DOHH2 (cell line): Measurements from ENCODE around the gene SLC22A16.

Experiments
- H3F3A ChIP-seq: fragments of 200-600 bp; sonication (generic), shearing (Covaris generic); 2 replicates; pipeline ENCODE4 v1.6.0; 2016; ENCODE audit warnings: antibody characterized with exemption, mild to moderate bottlenecking; ENCODE audit not compliant: control insufficient read depth, insufficient read depth
- H3K27ac ChIP-seq: fragments of 200-600 bp; sonication (generic); 2 replicates; pipeline ENCODE4 v1.5.1; 2014; ENCODE audit warnings: low read depth, mild to moderate bottlenecking, low read length, moderate library complexity
- H3K27me3 ChIP-seq: fragments of 200-600 bp; sonication (generic); 2 replicates; pipeline ENCODE4 v1.6.1; 2014; ENCODE audit warnings: mild to moderate bottlenecking, low read length, mixed read lengths; ENCODE audit not compliant: control insufficient read depth
- H3K36me3 ChIP-seq: fragments of 200-600 bp; sonication (generic); 2 replicates; pipeline ENCODE4 v1.6.1; 2014; ENCODE audit warnings: mild to moderate bottlenecking, low read length, moderate library complexity, mixed read lengths; ENCODE audit not compliant: control insufficient read depth
- H3K4me1 ChIP-seq: fragments of 200-600 bp; sonication (generic); 2 replicates; pipeline ENCODE4 v1.6.1; 2014; ENCODE audit warnings: mild to moderate bottlenecking, low read length, mixed read lengths; ENCODE audit not compliant: control insufficient read depth
- H3K4me2 ChIP-seq: fragments of 200-600 bp; sonication (generic); 2 replicates; pipeline ENCODE4 v1.6.0; 2014; ENCODE audit warnings: mild to moderate bottlenecking, low read length, moderate library complexity
- H3K4me3 ChIP-seq: fragments of 200-600 bp; sonication (generic); 2 replicates; pipeline ENCODE4 v1.5.1; 2014; ENCODE audit warnings: mild to moderate bottlenecking, low read length, mixed read lengths
- H3K79me2 ChIP-seq: fragments of 200-600 bp; sonication (generic); 2 replicates; pipeline ENCODE4 v1.6.1; 2014; ENCODE audit warnings: mild to moderate bottlenecking, low read length, mixed read lengths; ENCODE audit not compliant: control insufficient read depth
- H3K9me2 ChIP-seq: fragments of 200-600 bp; sonication (generic); replicated peaks from 2 replicates; pipeline ENCODE4 v1.6.1; 2014; ENCODE audit warnings: mild to moderate bottlenecking, low read length, mixed read lengths; ENCODE audit not compliant: control insufficient read depth
- H3K9me3 ChIP-seq: fragments of 200-600 bp; sonication (generic); 2 replicates; pipeline ENCODE4 v1.6.1; 2014; ENCODE audit warnings: antibody characterized with exemption, low read length, mixed read lengths; ENCODE audit not compliant: control insufficient read depth, insufficient read depth
- H4K20me1 ChIP-seq: fragments of 200-600 bp; sonication (generic); 2 replicates; pipeline ENCODE4 v1.6.0; 2014; ENCODE audit warnings: low read depth, mild to moderate bottlenecking, antibody characterized with exemption, low read length, moderate library complexity; ENCODE audit not compliant: control insufficient read depth, insufficient read depth
- CTCF ChIP-seq: fragments of 200-600 bp; sonication (generic); IDR thresholded peaks from one replicate; pipeline ENCODE4 v1.5.1; 2014; ENCODE audit warnings: antibody characterized with exemption, mild to moderate bottlenecking, low read depth, low read length; ENCODE audit not compliant: poor library complexity, severe bottlenecking
- EZH2phosphoT487 ChIP-seq: fragments of 200-600 bp; sonication (generic); IDR thresholded peaks from 2 replicates; pipeline ENCODE4 v1.6.1; 2017; ENCODE audit warnings: borderline replicate concordance, mild to moderate bottlenecking, antibody characterized with exemption, low read length, moderate library complexity, mixed read lengths

The SLC22A16 gene

GRCh38 chr6:110449541-110449895 lies 26.9 kb downstream of the SLC22A16 start:
- Histone ChIP-seq H3K79me2 (no peaks in the 10 kb centered on the region), H3K27ac (no peak overlapping the region), H3K36me3 (no peaks in the 10 kb centered on the region), H3K4me2 (no peak overlapping the region), H3K27me3 (peaks cover 6% of the 10 kb centered on the region; the same call in 1 of the 2 replicates), H3K4me1 (no peaks in the 10 kb centered on the region), H3F3A (no peaks in the 10 kb centered on the region), H3K9me3 (no peaks in the 10 kb centered on the region), H3K4me3 (no peak overlapping the region), H3K9me2 (no peaks in the 10 kb centered on the region), H4K20me1 (no peaks in the 10 kb centered on the region)
- TF ChIP-seq CTCF (no peak), EZH2phosphoT487 (no peak)

GRCh38 chr6:110448846-110449540 lies 27.4 kb downstream of the SLC22A16 start:
- TF ChIP-seq CTCF (no peak), EZH2phosphoT487 (no peak)
- H3K4me1 ChIP-seq = no peaks in the 10 kb centered on the region
- no peak overlapping the region for H3K4me3 ChIP-seq

GRCh38 chr6:110447761-110448160 lies 28.7 kb downstream of the SLC22A16 start:
- Histone ChIP-seq H3F3A (no peaks in the 10 kb centered on the region), H4K20me1 (no peaks in the 10 kb centered on the region), H3K4me2 (no peak overlapping the region), H3K4me3 (no peak overlapping the region), H3K36me3 (no peaks in the 10 kb centered on the region), H3K9me2 (no peaks in the 10 kb centered on the region), H3K4me1 (no peaks in the 10 kb centered on the region), H3K27me3 (peaks cover under 1% of the 10 kb centered on the region; the same call in 1 of the 2 replicates), H3K9me3 (no peaks in the 10 kb centered on the region), H3K79me2 (no peaks in the 10 kb centered on the region), H3K27ac (no peak overlapping the region)
- TF ChIP-seq CTCF = no peak
- TF ChIP-seq EZH2phosphoT487 = no peak

More at GRCh38 chr6:110448846-110449540, 27.4 kb downstream of the SLC22A16 start:
- H3F3A ChIP-seq = no peaks in the 10 kb centered on the region
- H3K9me2 ChIP-seq = no peaks in the 10 kb centered on the region
- no peak overlapping the region for H3K27ac ChIP-seq
- H3K9me3 ChIP-seq = no peaks in the 10 kb centered on the region
- H3K27me3 ChIP-seq = peaks cover 5% of the 10 kb centered on the region; the same call in 1 of the 2 replicates
- no peaks in the 10 kb centered on the region for H3K79me2 ChIP-seq
- no peak overlapping the region for H3K4me2 ChIP-seq
- no peaks in the 10 kb centered on the region for H4K20me1 ChIP-seq
- H3K36me3 ChIP-seq = no peaks in the 10 kb centered on the region
